Neutrophil (primary cell): ENCODE results near the gene PCDHA7.
"Not testable (repeated sequence)": the region's sequence is repeated elsewhere in the genome, so short reads cannot be mapped to it uniquely, and the experiment has no call there.

Experiments
- H3K27ac ChIP-seq: fragments of 200-600 bp; sonication (generic); 2 replicates; pipeline ENCODE4 v1.5.1; 2016; ENCODE audit warnings: mild to moderate bottlenecking, moderate library complexity
- H3K27me3 ChIP-seq: fragments of 200-600 bp; sonication (generic); 2 replicates; pipeline ENCODE4 v1.6.0; 2016; ENCODE audit warnings: mild to moderate bottlenecking
- H3K36me3 ChIP-seq: fragments of 200-600 bp; sonication (generic); 2 replicates; pipeline ENCODE4 v1.5.1; 2017
- H3K4me1 ChIP-seq, 2 experiments: fragments of 200-600 bp in 1 of 2; sonication (generic) in 1 of 2; 1 replicate in 1 of 2; 2 replicates in 1 of 2; pipeline versions ENCODE4 v1.5.1 to v1.6.1; 2013 to 2016; ENCODE audit warnings: low read depth in 1 of 2, low read length in 1 of 2, mild to moderate bottlenecking in 1 of 2, moderate library complexity in 1 of 2; ENCODE audit not compliant: control insufficient read depth in 1 of 2, insufficient read depth in 1 of 2
- H3K4me3 ChIP-seq, 2 experiments: fragments of 200-600 bp in 1 of 2; sonication (generic) in 1 of 2; 1 replicate in 1 of 2; 2 replicates in 1 of 2; pipeline ENCODE4 v1.5.1; 2013 to 2016; ENCODE audit warnings: low read depth in 1 of 2, low read length in 1 of 2, mild to moderate bottlenecking in 1 of 2, moderate library complexity in 1 of 2
- H3K9me3 ChIP-seq: fragments of 200-600 bp; sonication (generic); 2 replicates; pipeline ENCODE4 v1.5.1; 2016
- TF ChIP-seq, protein P1 (sequence below): fragments of 200-600 bp; sonication (generic); IDR thresholded peaks from 2 replicates; pipeline ENCODE4 v1.5.1; 2016; ENCODE audit warnings: antibody characterized with exemption

The PCDHA7 gene, protein sequence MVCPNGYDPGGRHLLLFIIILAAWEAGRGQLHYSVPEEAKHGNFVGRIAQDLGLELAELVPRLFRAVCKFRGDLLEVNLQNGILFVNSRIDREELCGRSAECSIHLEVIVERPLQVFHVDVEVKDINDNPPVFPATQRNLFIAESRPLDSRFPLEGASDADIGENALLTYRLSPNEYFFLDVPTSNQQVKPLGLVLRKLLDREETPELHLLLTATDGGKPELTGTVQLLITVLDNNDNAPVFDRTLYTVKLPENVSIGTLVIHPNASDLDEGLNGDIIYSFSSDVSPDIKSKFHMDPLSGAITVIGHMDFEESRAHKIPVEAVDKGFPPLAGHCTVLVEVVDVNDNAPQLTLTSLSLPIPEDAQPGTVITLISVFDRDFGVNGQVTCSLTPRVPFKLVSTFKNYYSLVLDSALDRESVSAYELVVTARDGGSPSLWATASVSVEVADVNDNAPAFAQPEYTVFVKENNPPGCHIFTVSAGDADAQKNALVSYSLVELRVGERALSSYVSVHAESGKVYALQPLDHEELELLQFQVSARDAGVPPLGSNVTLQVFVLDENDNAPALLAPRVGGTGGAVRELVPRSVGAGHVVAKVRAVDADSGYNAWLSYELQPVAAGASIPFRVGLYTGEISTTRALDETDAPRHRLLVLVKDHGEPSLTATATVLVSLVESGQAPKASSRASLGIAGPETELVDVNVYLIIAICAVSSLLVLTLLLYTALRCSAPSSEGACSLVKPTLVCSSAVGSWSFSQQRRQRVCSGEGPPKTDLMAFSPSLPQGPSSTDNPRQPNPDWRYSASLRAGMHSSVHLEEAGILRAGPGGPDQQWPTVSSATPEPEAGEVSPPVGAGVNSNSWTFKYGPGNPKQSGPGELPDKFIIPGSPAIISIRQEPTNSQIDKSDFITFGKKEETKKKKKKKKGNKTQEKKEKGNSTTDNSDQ

DNA sequence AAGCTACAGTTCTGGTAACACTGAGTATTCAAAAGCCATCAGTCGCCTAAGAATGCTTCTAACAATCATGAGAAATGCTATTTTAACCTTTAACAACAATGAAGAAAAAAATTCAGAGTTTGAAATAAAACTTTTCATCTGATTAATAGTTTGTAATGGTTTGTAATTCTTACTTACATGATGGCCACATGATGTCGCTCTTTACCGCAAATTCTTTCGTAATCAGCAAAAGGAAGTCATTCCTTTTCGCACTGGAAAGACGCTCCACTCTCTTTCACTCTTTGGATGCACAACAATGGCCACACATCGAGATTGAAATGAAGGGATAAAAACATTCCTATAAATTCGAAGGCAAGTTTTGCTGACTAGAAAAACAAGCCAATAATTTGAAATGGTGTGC is at the start of gene PCDHA7:
Gene PCDHA7 (plus strand): TSS at position 277 of the 400 bp plus-strand sequence. CDS start 115 bp downstream, at position 392.
- Histone ChIP-seq H3K27ac (no peak within 1 kb of the TSS), H3K4me3 (no peak within 1 kb of the TSS), H3K36me3 (no peaks in the 10 kb centered on the region), H3K4me1 (no peaks in the 10 kb centered on the region), H3K27me3 (peaks cover 33% of the 10 kb centered on the region), H3K9me3 (peaks cover 14% of the 10 kb centered on the region)
- TF ChIP-seq, protein P1, sequence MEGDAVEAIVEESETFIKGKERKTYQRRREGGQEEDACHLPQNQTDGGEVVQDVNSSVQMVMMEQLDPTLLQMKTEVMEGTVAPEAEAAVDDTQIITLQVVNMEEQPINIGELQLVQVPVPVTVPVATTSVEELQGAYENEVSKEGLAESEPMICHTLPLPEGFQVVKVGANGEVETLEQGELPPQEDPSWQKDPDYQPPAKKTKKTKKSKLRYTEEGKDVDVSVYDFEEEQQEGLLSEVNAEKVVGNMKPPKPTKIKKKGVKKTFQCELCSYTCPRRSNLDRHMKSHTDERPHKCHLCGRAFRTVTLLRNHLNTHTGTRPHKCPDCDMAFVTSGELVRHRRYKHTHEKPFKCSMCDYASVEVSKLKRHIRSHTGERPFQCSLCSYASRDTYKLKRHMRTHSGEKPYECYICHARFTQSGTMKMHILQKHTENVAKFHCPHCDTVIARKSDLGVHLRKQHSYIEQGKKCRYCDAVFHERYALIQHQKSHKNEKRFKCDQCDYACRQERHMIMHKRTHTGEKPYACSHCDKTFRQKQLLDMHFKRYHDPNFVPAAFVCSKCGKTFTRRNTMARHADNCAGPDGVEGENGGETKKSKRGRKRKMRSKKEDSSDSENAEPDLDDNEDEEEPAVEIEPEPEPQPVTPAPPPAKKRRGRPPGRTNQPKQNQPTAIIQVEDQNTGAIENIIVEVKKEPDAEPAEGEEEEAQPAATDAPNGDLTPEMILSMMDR = no peak

DNA sequence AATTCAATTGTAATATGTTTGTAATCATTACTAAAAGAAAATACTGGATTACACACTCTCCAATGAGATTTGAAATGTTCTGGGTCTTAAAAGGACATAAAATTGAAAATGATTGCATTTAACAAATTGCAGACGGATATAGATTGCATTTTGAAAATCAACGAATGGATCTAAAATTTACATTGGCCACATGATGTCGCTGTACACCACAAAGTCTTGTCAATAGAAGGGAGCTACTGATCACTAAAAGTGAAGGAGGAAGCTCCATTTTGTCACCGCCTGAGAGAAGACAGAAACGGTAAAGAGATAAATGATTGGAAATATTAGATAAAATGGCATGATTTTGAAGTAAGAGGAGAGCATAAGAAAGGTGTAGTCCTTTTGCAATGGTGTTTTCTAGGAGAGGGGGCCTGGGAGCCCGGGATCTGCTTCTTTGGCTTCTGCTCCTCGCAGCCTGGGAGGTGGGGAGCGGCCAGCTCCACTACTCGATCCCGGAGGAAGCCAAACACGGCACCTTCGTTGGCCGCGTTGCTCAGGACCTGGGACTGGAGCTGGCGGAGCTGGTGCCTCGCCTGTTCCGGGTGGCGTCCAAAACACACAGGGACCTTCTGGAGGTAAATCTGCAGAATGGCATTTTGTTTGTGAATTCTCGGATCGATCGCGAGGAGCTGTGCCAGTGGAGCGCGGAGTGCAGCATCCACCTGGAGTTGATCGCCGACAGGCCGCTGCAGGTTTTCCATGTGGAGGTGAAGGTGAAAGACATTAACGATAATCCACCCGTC is 48.0 kb upstream of the PCDHA7 start, which contains the start of gene PCDHA1:
Gene PCDHA1 (plus strand): TSS at position 236 of the 782 bp plus-strand sequence.
- TF ChIP-seq, protein P1 = no peak
- H3K9me3 ChIP-seq = peaks cover 56% of the 10 kb centered on the region
- H3K27me3 ChIP-seq = peaks cover 38% of the 10 kb centered on the region
- peaks cover 0 to 3% of the 10 kb centered on the region in 2 experiments for H3K4me1 ChIP-seq
- no peak within 1 kb of the TSS for H3K27ac ChIP-seq
- H3K4me3 ChIP-seq = no peak within 1 kb of the TSS
- H3K36me3 ChIP-seq = no peaks in the 10 kb centered on the region

DNA sequence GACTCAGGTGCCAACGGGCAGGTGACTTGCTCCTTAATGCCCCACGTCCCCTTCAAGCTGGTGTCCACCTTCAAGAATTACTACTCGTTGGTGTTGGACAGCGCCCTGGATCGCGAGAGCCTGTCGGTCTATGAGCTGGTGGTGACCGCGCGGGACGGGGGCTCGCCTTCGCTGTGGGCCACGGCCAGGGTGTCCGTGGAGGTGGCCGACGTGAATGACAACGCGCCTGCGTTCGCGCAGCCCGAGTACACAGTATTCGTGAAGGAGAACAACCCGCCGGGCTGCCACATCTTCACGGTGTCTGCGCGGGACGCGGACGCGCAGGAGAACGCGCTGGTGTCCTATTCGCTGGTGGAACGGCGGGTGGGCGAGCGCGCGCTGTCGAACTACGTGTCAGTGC is 46.6 kb upstream of the PCDHA7 start:
- H3K4me1 ChIP-seq, H3K36me3 ChIP-seq, H3K27ac ChIP-seq, H3K4me3 ChIP-seq: not testable (repeated sequence)
- Histone ChIP-seq H3K9me3 (peaks cover 69% of the 10 kb centered on the region), H3K27me3 (peaks cover 38% of the 10 kb centered on the region)

DNA sequence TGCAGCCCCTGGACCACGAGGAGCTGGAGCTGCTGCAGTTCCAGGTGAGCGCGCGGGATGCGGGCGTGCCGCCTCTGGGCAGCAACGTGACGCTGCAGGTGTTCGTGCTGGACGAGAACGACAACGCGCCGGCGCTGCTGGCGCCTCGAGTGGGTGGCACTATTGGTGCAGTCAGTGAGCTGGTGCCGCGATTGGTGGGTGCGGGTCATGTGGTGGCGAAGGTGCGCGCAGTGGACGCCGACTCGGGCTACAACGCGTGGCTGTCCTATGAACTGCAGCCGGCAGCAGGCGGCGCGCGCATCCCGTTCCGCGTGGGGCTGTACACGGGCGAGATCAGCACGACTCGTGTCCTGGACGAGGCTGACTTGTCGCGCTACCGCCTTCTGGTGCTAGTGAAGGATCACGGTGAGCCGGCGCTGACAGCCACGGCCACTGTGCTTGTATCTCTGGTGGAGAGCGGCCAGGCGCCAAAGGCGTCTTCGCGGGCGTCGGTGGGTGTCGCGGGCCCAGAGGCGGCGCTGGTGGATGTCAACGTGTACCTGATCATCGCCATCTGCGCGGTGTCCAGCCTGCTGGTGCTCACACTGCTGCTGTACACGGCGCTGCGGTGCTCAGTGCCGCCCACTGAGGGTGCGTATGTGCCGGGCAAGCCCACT is 46.1 kb upstream of the PCDHA7 start:
- H3K4me1 ChIP-seq, H3K27ac ChIP-seq, H3K4me3 ChIP-seq, H3K36me3 ChIP-seq: not testable (repeated sequence)
- peaks cover 73% of the 10 kb centered on the region for H3K9me3 ChIP-seq
- H3K27me3 ChIP-seq = peaks cover 38% of the 10 kb centered on the region

DNA sequence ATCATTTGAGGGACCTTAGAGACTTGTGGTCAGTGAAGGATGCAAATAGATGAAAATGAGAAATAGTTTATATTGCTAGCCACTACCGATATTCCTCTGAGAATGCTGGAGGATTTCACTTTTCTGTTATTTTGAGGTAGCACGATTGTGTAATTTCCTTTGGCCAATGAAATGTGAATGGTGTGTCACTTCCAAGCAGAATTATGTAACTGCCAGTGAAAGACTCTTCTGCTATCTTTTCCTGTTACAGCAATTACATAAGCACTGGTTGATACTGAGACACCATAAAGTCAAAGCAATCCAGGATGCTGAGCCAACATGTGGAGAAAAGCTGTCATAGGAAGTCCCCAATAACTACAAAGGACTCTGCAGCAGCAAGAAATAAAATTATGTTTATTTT is 43.0 kb upstream of the PCDHA7 start:
- TF ChIP-seq, protein P1 = no peak
- peaks cover 74% of the 10 kb centered on the region for H3K9me3 ChIP-seq
- peaks cover 55% of the 10 kb centered on the region for H3K27me3 ChIP-seq
- no peak overlapping the region for H3K27ac ChIP-seq
- H3K36me3 ChIP-seq = no peaks in the 10 kb centered on the region
- no peak overlapping the region for H3K4me3 ChIP-seq
- H3K4me1 ChIP-seq = peaks cover 0 to 7% of the 10 kb centered on the region in 2 experiments
